GM23338 (cell line): ENCODE measurements around the gene STARD3. TPM values are rescaled to one million over a fixed set of nuclear protein-coding genes. Genes with fewer than 3 reads are reported as not detected.

ENCODE experiments used
- ATAC-seq: fragments of 200-7000 bp; cut with Tn5 transposase; 3 replicates; pipeline ENCODE4 v1.9.1; 2020
- DNase-seq: peaks from one replicate; pipeline ENCODE4 v3.0.0-alpha.2; 2015; ENCODE audit warnings: low spot score
- H2AFZ ChIP-seq: fragments of 200-600 bp; sonication (generic); 2 replicates; pipeline ENCODE4 v1.8.0; 2016; ENCODE audit warnings: antibody characterized with exemption, mild to moderate bottlenecking, moderate library complexity
- H3F3A ChIP-seq: fragments of 200-600 bp; sonication (generic); replicated peaks from 2 replicates; pipeline ENCODE4 v1.8.0; 2017; ENCODE audit warnings: antibody characterized with exemption, mixed run types, low read depth
- H3K27ac ChIP-seq: fragments of 200-600 bp; sonication (generic); 2 replicates; pipeline ENCODE4 v1.6.1; 2016; ENCODE audit warnings: low read depth
- H3K27me3 ChIP-seq: fragments of 200-600 bp; sonication (generic); 2 replicates; pipeline ENCODE4 v1.8.0; 2016; ENCODE audit warnings: mild to moderate bottlenecking, mixed run types, moderate library complexity; ENCODE audit not compliant: insufficient read depth
- H3K36me3 ChIP-seq: fragments of 200-600 bp; sonication (generic); 2 replicates; pipeline ENCODE4 v1.8.0; 2016; ENCODE audit warnings: mild to moderate bottlenecking; ENCODE audit not compliant: insufficient read depth
- H3K4me1 ChIP-seq: fragments of 200-600 bp; sonication (generic); 2 replicates; pipeline ENCODE4 v1.8.0; 2016; ENCODE audit warnings: mild to moderate bottlenecking, moderate library complexity; ENCODE audit not compliant: insufficient read depth
- H3K4me2 ChIP-seq: fragments of 200-600 bp; sonication (generic); 2 replicates; pipeline ENCODE4 v1.7.1; 2017; ENCODE audit warnings: mixed run types
- H3K4me3 ChIP-seq: fragments of 200-600 bp; sonication (generic); 2 replicates; pipeline ENCODE4 v1.6.1; 2016; ENCODE audit warnings: mixed run types
- H3K79me2 ChIP-seq: fragments of 200-600 bp; sonication (generic); replicated peaks from 2 replicates; pipeline ENCODE4 v1.8.0; 2017; ENCODE audit warnings: mild to moderate bottlenecking; ENCODE audit not compliant: insufficient read depth
- H3K9me2 ChIP-seq: fragments of 200-600 bp; sonication (generic); 2 replicates; pipeline ENCODE4 v1.8.0; 2017; ENCODE audit not compliant: insufficient read depth
- H4K20me1 ChIP-seq: fragments of 200-600 bp; sonication (generic); replicated peaks from 2 replicates; pipeline ENCODE4 v1.8.0; 2017; ENCODE audit warnings: mild to moderate bottlenecking; ENCODE audit not compliant: insufficient read depth
- H3K27ac Mint-ChIP-seq: 2 replicates; pipeline ENCODE4 v1.8.0; 2020; ENCODE audit warnings: inconsistent platforms, mild to moderate bottlenecking, moderate library complexity, mixed read lengths
- H3K27me3 Mint-ChIP-seq: 3 replicates; pipeline ENCODE4 v1.8.0; 2022; ENCODE audit warnings: low read depth, mild to moderate bottlenecking, moderate library complexity, mixed read lengths, inconsistent platforms; ENCODE audit not compliant: insufficient read depth, poor library complexity
- H3K36me3 Mint-ChIP-seq: 3 replicates; pipeline ENCODE4 v1.8.0; 2021; ENCODE audit warnings: low read depth, mild to moderate bottlenecking, inconsistent platforms, moderate library complexity, mixed read lengths
- H3K4me1 Mint-ChIP-seq: 3 replicates; pipeline ENCODE4 v1.8.0; 2020; ENCODE audit warnings: mild to moderate bottlenecking, inconsistent platforms, mixed read lengths
- H3K4me3 Mint-ChIP-seq: 3 replicates; pipeline ENCODE4 v1.8.0; 2021; ENCODE audit warnings: moderate library complexity, mild to moderate bottlenecking, inconsistent platforms, mixed read lengths
- H3K9me3 Mint-ChIP-seq: 3 replicates; pipeline ENCODE4 v1.8.0; 2020; ENCODE audit warnings: moderate library complexity, mild to moderate bottlenecking, inconsistent platforms, mixed read lengths
- CREB1 ChIP-seq: fragments of 250-450 bp; sonication (Bioruptor Pico); IDR thresholded peaks from 2 replicates; pipeline ENCODE4 v1.5.0; 2020; ENCODE audit warnings: low read depth, mild to moderate bottlenecking, moderate library complexity
- EZH2 ChIP-seq: fragments of 200-600 bp; sonication (generic); IDR thresholded peaks from one replicate; pipeline ENCODE4 v1.8.0; 2017; ENCODE audit warnings: antibody characterized with exemption, mild to moderate bottlenecking, low read depth; ENCODE audit not compliant: unreplicated experiment
- EZH2phosphoT487 ChIP-seq: fragments of 200-600 bp; sonication (generic); IDR thresholded peaks from one replicate; pipeline ENCODE4 v1.8.1; 2018; ENCODE audit warnings: antibody characterized with exemption; ENCODE audit not compliant: unreplicated experiment
- JUNB ChIP-seq: IDR thresholded peaks from one replicate; pipeline ENCODE4 v1.6.1; 2016; ENCODE audit warnings: antibody characterized with exemption; ENCODE audit not compliant: unreplicated experiment
- NANOG ChIP-seq: IDR thresholded peaks from 2 replicates; pipeline ENCODE4 v1.6.1; 2016; ENCODE audit warnings: antibody characterized with exemption, borderline replicate concordance
- STAT1 ChIP-seq: IDR thresholded peaks from one replicate; pipeline ENCODE4 v1.6.1; 2016; ENCODE audit warnings: antibody characterized with exemption; ENCODE audit not compliant: unreplicated experiment
- ZNF114 ChIP-seq: fragments of 250-450 bp; sonication (Bioruptor Pico); IDR thresholded peaks from 2 replicates; pipeline ENCODE4 v1.5.0; 2020; ENCODE audit warnings: mild to moderate bottlenecking, moderate library complexity
- ZNF331 ChIP-seq: fragments of 250-450 bp; sonication (Bioruptor Pico); IDR thresholded peaks from 2 replicates; pipeline ENCODE4 v1.5.0; 2020; ENCODE audit warnings: low read depth, mild to moderate bottlenecking, moderate library complexity
- polyA plus RNA-seq: library from polyadenylated mRNA; unstranded; fragments of >200 nt; fragmentation: Nextera tagmentation; extraction: Ambion mirVana; gene quantifications from 2 replicates; pipeline ENCODE4 v1.2.1, GENCODE V29; 2016
- total RNA-seq: library from RNA; depleted of rRNA; stranded (reverse); fragments of >200 nt; shearing (Covaris generic); gene quantifications from 2 replicates; pipeline ENCODE4 v1.2.3, GENCODE V29; 2014
- TF ChIP-seq, protein P1 (sequence below): IDR thresholded peaks from 2 replicates; pipeline ENCODE4 v1.6.1; 2016; ENCODE audit warnings: antibody characterized with exemption
- TF ChIP-seq, protein P2 (sequence below): fragments of 250-450 bp; sonication (Bioruptor Pico); IDR thresholded peaks from 2 replicates; pipeline ENCODE4 v1.5.0; 2020; ENCODE audit warnings: mild to moderate bottlenecking, moderate library complexity
- TF ChIP-seq, protein P3 (sequence below): IDR thresholded peaks from one replicate; pipeline ENCODE4 v1.6.1; 2018; ENCODE audit warnings: antibody characterized with exemption; ENCODE audit not compliant: unreplicated experiment
- TF ChIP-seq, protein P4 (sequence below), 2 experiments: fragments of 200-600 bp in 1 of 2; sonication (generic) in 1 of 2; conservative IDR thresholded peaks; 2 replicates each; pipeline versions ENCODE4 v1.5.1 to v1.6.1; 2016 to 2017; ENCODE audit warnings: antibody characterized with exemption in 2 of 2, low read depth in 2 of 2, mild to moderate bottlenecking in 2 of 2, moderate library complexity in 1 of 2

Gene STARD3
- total and polyA plus RNA-seq, 2 experiments from 2014 or later: 26.4 to 53.3 TPM

DNA sequence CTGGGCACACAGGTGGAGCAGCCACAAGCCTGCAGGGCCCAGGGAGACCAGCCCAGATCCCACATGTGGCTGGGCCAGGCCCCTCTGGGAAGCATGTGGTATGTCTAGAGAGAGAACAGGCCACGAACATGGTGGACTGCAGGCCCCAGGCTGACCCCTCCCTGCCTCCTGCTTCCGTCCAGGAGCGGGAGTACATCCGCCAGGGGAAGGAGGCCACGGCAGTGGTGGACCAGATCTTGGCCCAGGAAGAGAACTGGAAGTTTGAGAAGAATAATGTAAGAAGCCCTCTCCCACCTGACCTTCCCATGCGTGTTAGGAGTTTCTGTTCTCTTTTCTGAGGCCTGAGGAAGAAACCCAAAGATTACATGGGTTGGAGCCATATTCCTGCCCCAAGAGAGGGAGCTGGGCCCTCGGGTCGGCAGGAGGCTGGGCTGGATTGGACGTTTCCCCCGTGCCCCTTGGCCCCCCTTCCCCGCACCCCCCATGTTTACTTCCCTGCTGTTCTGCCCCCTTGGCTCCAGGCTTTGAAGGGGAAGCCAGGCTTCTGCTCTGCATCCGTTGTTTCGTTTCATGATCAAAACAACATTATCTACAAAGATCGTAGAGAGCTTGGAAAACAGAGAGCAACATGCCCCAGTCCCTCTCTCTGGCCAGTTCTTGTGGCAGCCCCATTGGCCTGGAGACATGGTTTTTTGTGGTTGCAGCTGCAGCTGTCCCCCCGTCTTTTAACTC, 22.5 kb downstream of the STARD3 start:
- Histone ChIP-seq H3K27me3 (no peaks in the 10 kb centered on the region), H3K4me2 (no peak overlapping the region), H3K4me1 (peaks cover 14% of the 10 kb centered on the region), H3K79me2 (no peaks in the 10 kb centered on the region), H3F3A (peaks cover 5% of the 10 kb centered on the region), H3K36me3 (no peaks in the 10 kb centered on the region), H4K20me1 (peaks cover 4% of the 10 kb centered on the region; the same call in 1 of the 2 replicates), H3K27ac (no peak overlapping the region), H3K9me2 (no peaks in the 10 kb centered on the region), H2AFZ (no peak overlapping the region), H3K4me3 (no peak overlapping the region)
- TF ChIP-seq, protein P1, sequence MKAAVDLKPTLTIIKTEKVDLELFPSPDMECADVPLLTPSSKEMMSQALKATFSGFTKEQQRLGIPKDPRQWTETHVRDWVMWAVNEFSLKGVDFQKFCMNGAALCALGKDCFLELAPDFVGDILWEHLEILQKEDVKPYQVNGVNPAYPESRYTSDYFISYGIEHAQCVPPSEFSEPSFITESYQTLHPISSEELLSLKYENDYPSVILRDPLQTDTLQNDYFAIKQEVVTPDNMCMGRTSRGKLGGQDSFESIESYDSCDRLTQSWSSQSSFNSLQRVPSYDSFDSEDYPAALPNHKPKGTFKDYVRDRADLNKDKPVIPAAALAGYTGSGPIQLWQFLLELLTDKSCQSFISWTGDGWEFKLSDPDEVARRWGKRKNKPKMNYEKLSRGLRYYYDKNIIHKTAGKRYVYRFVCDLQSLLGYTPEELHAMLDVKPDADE: no peak
- TF ChIP-seq ZNF331 (CRISPR knock-in tag): no peak
- TF ChIP-seq EZH2phosphoT487: no peak
- TF ChIP-seq JUNB: no peak
- TF ChIP-seq, protein P2, sequence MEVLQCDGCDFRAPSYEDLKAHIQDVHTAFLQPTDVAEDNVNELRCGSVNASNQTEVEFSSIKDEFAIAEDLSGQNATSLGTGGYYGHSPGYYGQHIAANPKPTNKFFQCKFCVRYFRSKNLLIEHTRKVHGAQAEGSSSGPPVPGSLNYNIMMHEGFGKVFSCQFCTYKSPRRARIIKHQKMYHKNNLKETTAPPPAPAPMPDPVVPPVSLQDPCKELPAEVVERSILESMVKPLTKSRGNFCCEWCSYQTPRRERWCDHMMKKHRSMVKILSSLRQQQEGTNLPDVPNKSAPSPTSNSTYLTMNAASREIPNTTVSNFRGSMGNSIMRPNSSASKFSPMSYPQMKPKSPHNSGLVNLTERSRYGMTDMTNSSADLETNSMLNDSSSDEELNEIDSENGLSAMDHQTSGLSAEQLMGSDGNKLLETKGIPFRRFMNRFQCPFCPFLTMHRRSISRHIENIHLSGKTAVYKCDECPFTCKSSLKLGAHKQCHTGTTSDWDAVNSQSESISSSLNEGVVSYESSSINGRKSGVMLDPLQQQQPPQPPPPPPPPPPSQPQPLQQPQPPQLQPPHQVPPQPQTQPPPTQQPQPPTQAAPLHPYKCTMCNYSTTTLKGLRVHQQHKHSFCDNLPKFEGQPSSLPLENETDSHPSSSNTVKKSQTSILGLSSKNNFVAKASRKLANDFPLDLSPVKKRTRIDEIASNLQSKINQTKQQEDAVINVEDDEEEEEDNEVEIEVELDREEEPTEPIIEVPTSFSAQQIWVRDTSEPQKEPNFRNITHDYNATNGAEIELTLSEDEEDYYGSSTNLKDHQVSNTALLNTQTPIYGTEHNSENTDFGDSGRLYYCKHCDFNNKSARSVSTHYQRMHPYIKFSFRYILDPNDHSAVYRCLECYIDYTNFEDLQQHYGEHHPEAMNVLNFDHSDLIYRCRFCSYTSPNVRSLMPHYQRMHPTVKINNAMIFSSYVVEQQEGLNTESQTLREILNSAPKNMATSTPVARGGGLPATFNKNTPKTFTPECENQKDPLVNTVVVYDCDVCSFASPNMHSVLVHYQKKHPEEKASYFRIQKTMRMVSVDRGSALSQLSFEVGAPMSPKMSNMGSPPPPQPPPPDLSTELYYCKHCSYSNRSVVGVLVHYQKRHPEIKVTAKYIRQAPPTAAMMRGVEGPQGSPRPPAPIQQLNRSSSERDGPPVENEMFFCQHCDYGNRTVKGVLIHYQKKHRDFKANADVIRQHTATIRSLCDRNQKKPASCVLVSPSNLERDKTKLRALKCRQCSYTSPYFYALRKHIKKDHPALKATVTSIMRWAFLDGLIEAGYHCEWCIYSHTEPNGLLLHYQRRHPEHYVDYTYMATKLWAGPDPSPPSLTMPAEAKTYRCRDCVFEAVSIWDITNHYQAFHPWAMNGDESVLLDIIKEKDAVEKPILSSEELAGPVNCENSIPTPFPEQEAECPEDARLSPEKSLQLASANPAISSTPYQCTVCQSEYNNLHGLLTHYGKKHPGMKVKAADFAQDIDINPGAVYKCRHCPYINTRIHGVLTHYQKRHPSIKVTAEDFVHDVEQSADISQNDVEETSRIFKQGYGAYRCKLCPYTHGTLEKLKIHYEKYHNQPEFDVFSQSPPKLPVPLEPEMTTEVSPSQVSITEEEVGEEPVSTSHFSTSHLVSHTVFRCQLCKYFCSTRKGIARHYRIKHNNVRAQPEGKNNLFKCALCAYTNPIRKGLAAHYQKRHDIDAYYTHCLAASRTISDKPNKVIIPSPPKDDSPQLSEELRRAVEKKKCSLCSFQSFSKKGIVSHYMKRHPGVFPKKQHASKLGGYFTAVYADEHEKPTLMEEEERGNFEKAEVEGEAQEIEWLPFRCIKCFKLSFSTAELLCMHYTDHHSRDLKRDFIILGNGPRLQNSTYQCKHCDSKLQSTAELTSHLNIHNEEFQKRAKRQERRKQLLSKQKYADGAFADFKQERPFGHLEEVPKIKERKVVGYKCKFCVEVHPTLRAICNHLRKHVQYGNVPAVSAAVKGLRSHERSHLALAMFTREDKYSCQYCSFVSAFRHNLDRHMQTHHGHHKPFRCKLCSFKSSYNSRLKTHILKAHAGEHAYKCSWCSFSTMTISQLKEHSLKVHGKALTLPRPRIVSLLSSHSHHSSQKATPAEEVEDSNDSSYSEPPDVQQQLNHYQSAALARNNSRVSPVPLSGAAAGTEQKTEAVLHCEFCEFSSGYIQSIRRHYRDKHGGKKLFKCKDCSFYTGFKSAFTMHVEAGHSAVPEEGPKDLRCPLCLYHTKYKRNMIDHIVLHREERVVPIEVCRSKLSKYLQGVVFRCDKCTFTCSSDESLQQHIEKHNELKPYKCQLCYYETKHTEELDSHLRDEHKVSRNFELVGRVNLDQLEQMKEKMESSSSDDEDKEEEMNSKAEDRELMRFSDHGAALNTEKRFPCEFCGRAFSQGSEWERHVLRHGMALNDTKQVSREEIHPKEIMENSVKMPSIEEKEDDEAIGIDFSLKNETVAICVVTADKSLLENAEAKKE (CRISPR knock-in tag): no peak
- TF ChIP-seq CREB1 (CRISPR knock-in tag): no peak
- no peak for TF ChIP-seq EZH2
- TF ChIP-seq, protein P3, sequence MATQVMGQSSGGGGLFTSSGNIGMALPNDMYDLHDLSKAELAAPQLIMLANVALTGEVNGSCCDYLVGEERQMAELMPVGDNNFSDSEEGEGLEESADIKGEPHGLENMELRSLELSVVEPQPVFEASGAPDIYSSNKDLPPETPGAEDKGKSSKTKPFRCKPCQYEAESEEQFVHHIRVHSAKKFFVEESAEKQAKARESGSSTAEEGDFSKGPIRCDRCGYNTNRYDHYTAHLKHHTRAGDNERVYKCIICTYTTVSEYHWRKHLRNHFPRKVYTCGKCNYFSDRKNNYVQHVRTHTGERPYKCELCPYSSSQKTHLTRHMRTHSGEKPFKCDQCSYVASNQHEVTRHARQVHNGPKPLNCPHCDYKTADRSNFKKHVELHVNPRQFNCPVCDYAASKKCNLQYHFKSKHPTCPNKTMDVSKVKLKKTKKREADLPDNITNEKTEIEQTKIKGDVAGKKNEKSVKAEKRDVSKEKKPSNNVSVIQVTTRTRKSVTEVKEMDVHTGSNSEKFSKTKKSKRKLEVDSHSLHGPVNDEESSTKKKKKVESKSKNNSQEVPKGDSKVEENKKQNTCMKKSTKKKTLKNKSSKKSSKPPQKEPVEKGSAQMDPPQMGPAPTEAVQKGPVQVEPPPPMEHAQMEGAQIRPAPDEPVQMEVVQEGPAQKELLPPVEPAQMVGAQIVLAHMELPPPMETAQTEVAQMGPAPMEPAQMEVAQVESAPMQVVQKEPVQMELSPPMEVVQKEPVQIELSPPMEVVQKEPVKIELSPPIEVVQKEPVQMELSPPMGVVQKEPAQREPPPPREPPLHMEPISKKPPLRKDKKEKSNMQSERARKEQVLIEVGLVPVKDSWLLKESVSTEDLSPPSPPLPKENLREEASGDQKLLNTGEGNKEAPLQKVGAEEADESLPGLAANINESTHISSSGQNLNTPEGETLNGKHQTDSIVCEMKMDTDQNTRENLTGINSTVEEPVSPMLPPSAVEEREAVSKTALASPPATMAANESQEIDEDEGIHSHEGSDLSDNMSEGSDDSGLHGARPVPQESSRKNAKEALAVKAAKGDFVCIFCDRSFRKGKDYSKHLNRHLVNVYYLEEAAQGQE: no peak
- no peak for TF ChIP-seq STAT1
- TF ChIP-seq, protein P4, sequence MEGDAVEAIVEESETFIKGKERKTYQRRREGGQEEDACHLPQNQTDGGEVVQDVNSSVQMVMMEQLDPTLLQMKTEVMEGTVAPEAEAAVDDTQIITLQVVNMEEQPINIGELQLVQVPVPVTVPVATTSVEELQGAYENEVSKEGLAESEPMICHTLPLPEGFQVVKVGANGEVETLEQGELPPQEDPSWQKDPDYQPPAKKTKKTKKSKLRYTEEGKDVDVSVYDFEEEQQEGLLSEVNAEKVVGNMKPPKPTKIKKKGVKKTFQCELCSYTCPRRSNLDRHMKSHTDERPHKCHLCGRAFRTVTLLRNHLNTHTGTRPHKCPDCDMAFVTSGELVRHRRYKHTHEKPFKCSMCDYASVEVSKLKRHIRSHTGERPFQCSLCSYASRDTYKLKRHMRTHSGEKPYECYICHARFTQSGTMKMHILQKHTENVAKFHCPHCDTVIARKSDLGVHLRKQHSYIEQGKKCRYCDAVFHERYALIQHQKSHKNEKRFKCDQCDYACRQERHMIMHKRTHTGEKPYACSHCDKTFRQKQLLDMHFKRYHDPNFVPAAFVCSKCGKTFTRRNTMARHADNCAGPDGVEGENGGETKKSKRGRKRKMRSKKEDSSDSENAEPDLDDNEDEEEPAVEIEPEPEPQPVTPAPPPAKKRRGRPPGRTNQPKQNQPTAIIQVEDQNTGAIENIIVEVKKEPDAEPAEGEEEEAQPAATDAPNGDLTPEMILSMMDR (conservative IDR thresholded peaks at IDR 0.05; ENCODE audit: low read depth in 2 of 2): no peak
- TF ChIP-seq ZNF114: no peak
- no peak for TF ChIP-seq NANOG
- peaks cover 43% of the 10 kb centered on the region for H3K4me1 Mint-ChIP-seq
- peaks cover 8% of the 10 kb centered on the region for H3K27me3 Mint-ChIP-seq
- H3K4me3 Mint-ChIP-seq: no peak overlapping the region
- no peak for DNase-seq
- no peaks in the 10 kb centered on the region; the same call in 2 of the 3 replicates for H3K9me3 Mint-ChIP-seq
- no peak overlapping the region for H3K27ac Mint-ChIP-seq
- ATAC-seq: no peak
- H3K36me3 Mint-ChIP-seq: peaks cover 24% of the 10 kb centered on the region
